Uterus (tissue), 2 donors: ENCODE measurements around the gene UBE2D4.

ENCODE experiments used
- POLR2A ChIP-seq, 2 donors: fragments of 450-650 bp; IDR thresholded peaks; one replicate each; pipeline ENCODE4 v1.6.1; 2016; ENCODE audit warnings: antibody characterized with exemption in 2 of 2, mild to moderate bottlenecking in 1 of 2, moderate library complexity in 1 of 2
- TF ChIP-seq, protein P1 (sequence below), 4 experiments: fragments of 200-600 bp in 2 of 4; fragments of 450-650 bp in 2 of 4; sonication (generic) in 2 of 4; IDR thresholded peaks; one replicate each; pipeline ENCODE4 v1.5.1; 2016 to 2019; ENCODE audit warnings: antibody characterized with exemption in 4 of 4, mild to moderate bottlenecking in 2 of 4, moderate library complexity in 1 of 4

DNA sequence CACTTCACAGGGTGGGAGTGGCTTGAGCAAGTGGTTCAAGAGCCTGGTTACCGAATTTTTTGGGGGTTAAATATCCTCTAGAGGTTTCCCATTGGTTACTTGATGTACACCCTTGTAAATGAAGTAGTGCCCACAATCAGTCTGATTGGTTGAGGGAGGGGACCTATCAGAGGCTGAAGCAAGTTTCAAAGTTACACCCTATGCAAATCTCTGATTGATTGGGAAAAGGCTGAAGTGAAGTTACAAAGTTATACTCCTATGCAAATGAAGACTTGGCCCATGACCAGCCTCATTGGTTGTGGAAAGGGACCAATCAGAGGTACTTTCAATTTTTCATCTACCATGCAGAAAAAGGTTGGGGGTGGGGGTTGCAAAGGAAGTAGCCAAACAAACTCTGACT is 34.7 kb downstream of the UBE2D4 start:
- TF ChIP-seq, protein P1, sequence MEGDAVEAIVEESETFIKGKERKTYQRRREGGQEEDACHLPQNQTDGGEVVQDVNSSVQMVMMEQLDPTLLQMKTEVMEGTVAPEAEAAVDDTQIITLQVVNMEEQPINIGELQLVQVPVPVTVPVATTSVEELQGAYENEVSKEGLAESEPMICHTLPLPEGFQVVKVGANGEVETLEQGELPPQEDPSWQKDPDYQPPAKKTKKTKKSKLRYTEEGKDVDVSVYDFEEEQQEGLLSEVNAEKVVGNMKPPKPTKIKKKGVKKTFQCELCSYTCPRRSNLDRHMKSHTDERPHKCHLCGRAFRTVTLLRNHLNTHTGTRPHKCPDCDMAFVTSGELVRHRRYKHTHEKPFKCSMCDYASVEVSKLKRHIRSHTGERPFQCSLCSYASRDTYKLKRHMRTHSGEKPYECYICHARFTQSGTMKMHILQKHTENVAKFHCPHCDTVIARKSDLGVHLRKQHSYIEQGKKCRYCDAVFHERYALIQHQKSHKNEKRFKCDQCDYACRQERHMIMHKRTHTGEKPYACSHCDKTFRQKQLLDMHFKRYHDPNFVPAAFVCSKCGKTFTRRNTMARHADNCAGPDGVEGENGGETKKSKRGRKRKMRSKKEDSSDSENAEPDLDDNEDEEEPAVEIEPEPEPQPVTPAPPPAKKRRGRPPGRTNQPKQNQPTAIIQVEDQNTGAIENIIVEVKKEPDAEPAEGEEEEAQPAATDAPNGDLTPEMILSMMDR (IDR thresholded peaks at IDR 0.05): no peak
- TF ChIP-seq POLR2A (IDR thresholded peaks at IDR 0.05): no peak
